Mesendoderm (in vitro differentiated cells): ENCODE measurements around the gene BOC.

Source experiments
- DNase-seq: peaks from one replicate; pipeline ENCODE4 v3.0.0; 2013
- H2AK5ac ChIP-seq: 2 replicates; pipeline ENCODE4 v1.6.1; 2013; ENCODE audit warnings: low read length, inconsistent platforms
- H2BK120ac ChIP-seq: 2 replicates; pipeline ENCODE4 v1.6.1; 2013; ENCODE audit warnings: low read depth, mild to moderate bottlenecking, low read length, moderate library complexity, mixed read lengths
- H2BK15ac ChIP-seq: replicated peaks from 2 replicates; pipeline ENCODE4 v1.6.1; 2013; ENCODE audit warnings: low read depth, mild to moderate bottlenecking, moderate library complexity
- H2BK5ac ChIP-seq: 2 replicates; pipeline ENCODE4 v1.6.1; 2013; ENCODE audit warnings: low read length, inconsistent platforms
- H3K18ac ChIP-seq: 2 replicates; pipeline ENCODE4 v1.6.1; 2013; ENCODE audit warnings: mild to moderate bottlenecking, low read length, mixed read lengths
- H3K23ac ChIP-seq: one replicate; pipeline ENCODE4 v1.6.1; 2013; ENCODE audit warnings: low read length
- H3K27ac ChIP-seq: 2 replicates; pipeline ENCODE4 v1.5.1; 2013; ENCODE audit warnings: low read depth, mild to moderate bottlenecking, inconsistent platforms, low read length, moderate library complexity
- H3K27me3 ChIP-seq: 2 replicates; pipeline ENCODE4 v1.6.1; 2013; ENCODE audit warnings: low read length, control low read depth, mild to moderate bottlenecking, inconsistent platforms; ENCODE audit not compliant: insufficient read depth, poor library complexity
- H3K36me3 ChIP-seq: 2 replicates; pipeline ENCODE4 v1.6.1; 2013; ENCODE audit warnings: low read length, inconsistent platforms; ENCODE audit not compliant: control insufficient read depth, insufficient read depth
- H3K4ac ChIP-seq: one replicate; pipeline ENCODE4 v1.6.1; 2013; ENCODE audit warnings: low read depth, mild to moderate bottlenecking, low read length, moderate library complexity
- H3K4me1 ChIP-seq: 2 replicates; pipeline ENCODE4 v1.6.1; 2013; ENCODE audit warnings: low read depth, low read length, inconsistent platforms; ENCODE audit not compliant: control insufficient read depth
- H3K4me2 ChIP-seq: 2 replicates; pipeline ENCODE4 v1.6.1; 2013; ENCODE audit warnings: low read length
- H3K4me3 ChIP-seq: 2 replicates; pipeline ENCODE4 v1.5.1; 2013; ENCODE audit warnings: mild to moderate bottlenecking, low read length
- H3K56ac ChIP-seq: one replicate; pipeline ENCODE4 v1.6.1; 2013; ENCODE audit warnings: low read length
- H3K79me1 ChIP-seq: 2 replicates; pipeline ENCODE4 v1.6.1; 2013; ENCODE audit warnings: low read length, inconsistent platforms
- H3K79me2 ChIP-seq: 2 replicates; pipeline ENCODE4 v1.6.1; 2013; ENCODE audit warnings: mild to moderate bottlenecking, low read length; ENCODE audit not compliant: control insufficient read depth, insufficient read depth
- H3K9ac ChIP-seq: 2 replicates; pipeline ENCODE4 v1.6.1; 2013; ENCODE audit warnings: low read length, inconsistent platforms
- H4K5ac ChIP-seq: one replicate; pipeline ENCODE4 v1.6.1; 2013; ENCODE audit warnings: low read length
- H4K8ac ChIP-seq: one replicate; pipeline ENCODE4 v1.6.1; 2013; ENCODE audit warnings: low read depth, mild to moderate bottlenecking, control low read depth, low read length, moderate library complexity
- WGBS: extraction: QIAGEN DNeasy Blood & Tissue Kit; methylation state at CpG from one replicate; pipeline ENCODE4 v1.1.7; 2013; ENCODE audit warnings: low lambda C conversion rate, missing lambda C conversion rate; ENCODE audit not compliant: insufficient coverage; ENCODE audit errors: extremely low coverage; 5-methylcytosine and 5-hydroxymethylcytosine counted together

BOC gene

GRCh38 chr3:113284453-113285050, 73.2 kb downstream of the BOC start:
- Histone ChIP-seq H3K23ac (no peak overlapping the region), H3K79me1 (no peaks in the 10 kb centered on the region), H3K4ac (no peak overlapping the region), H3K4me2 (no peak overlapping the region), H4K8ac (no peak overlapping the region), H3K56ac (no peak overlapping the region), H3K27me3 (no peaks in the 10 kb centered on the region), H3K36me3 (no peaks in the 10 kb centered on the region), H2AK5ac (no peak overlapping the region), H3K4me3 (no peak overlapping the region), H3K27ac (no peak overlapping the region), H3K18ac (no peak overlapping the region), H4K5ac (no peak overlapping the region), H2BK15ac (no peak overlapping the region), H2BK5ac (no peak overlapping the region), H2BK120ac (no peak overlapping the region), H3K79me2 (no peaks in the 10 kb centered on the region), H3K4me1 (no peaks in the 10 kb centered on the region), H3K9ac (no peak overlapping the region)
- no peak for DNase-seq
- WGBS: no CpG with 5 or more reads among the region's 12 CpGs

GRCh38 chr3:113285226-113285625, 73.9 kb downstream of the BOC start:
- DNase-seq: no peak
- Histone ChIP-seq H2BK120ac (no peak overlapping the region), H3K56ac (no peak overlapping the region), H4K8ac (no peak overlapping the region), H3K4me3 (no peak overlapping the region), H3K4me1 (no peaks in the 10 kb centered on the region), H3K23ac (no peak overlapping the region), H2AK5ac (no peak overlapping the region), H3K18ac (no peak overlapping the region), H3K4me2 (no peak overlapping the region), H2BK5ac (no peak overlapping the region), H4K5ac (no peak overlapping the region), H3K9ac (no peak overlapping the region), H3K27ac (no peak overlapping the region), H3K79me1 (no peaks in the 10 kb centered on the region), H2BK15ac (no peak overlapping the region), H3K27me3 (no peaks in the 10 kb centered on the region), H3K36me3 (no peaks in the 10 kb centered on the region), H3K79me2 (no peaks in the 10 kb centered on the region), H3K4ac (no peak overlapping the region)
- WGBS: no CpG with 5 or more reads among the region's 8 CpGs

DNA sequence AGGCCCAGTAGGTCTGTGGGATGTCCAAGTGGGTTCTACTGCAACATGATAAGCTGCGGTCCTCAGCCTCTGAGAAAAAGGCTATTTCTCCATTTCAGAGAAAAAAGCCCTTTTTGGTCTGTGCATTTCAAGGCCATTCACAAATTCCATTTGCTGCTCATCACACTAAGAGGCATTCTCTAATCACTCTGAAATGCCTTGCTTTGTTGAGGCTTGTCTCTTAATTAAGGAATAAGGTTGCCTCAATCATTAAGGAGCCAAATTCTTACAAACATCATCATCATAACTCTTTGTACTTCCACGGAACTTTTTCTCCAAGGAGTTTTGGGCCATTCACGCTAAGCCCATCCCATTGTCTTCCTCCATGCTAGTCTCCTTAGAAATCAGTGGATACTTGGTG, 74.4 kb downstream of the BOC start:
- no peak overlapping the region for H3K4me3 ChIP-seq
- H3K18ac ChIP-seq: no peak overlapping the region
- no peaks in the 10 kb centered on the region for H3K4me1 ChIP-seq
- no peak overlapping the region for H2BK5ac ChIP-seq
- no peaks in the 10 kb centered on the region for H3K36me3 ChIP-seq
- H2AK5ac ChIP-seq: no peak overlapping the region
- H3K4ac ChIP-seq: no peak overlapping the region
- WGBS: no CpG with 5 or more reads among the region's 3 CpGs
- H3K4me2 ChIP-seq: no peak overlapping the region
- H2BK15ac ChIP-seq: no peak overlapping the region
- no peak overlapping the region for H4K8ac ChIP-seq
- H3K23ac ChIP-seq: no peak overlapping the region
- H3K27ac ChIP-seq: no peak overlapping the region
- no peak for DNase-seq
- H3K79me1 ChIP-seq: no peaks in the 10 kb centered on the region
- no peak overlapping the region for H2BK120ac ChIP-seq
- no peaks in the 10 kb centered on the region for H3K79me2 ChIP-seq
- H3K27me3 ChIP-seq: no peaks in the 10 kb centered on the region
- H4K5ac ChIP-seq: no peak overlapping the region
- H3K9ac ChIP-seq: no peak overlapping the region
- no peak overlapping the region for H3K56ac ChIP-seq

DNA sequence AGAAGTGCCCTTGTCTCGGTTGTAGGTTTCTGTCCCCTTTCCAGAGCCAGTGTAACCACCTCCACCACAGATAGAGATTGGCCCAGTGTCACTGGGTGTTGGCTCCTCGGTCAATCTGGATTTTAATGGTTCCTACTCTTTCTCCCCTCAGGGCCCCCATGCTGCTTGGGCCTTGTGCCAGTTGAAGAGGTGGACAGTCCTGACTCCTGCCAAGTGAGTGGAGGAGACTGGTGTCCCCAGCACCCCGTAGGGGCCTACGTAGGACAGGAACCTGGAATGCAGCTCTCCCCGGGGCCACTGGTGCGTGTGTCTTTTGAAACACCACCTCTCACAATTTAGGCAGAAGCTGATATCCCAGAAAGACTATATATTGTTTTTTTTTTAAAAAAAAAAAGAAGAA, 75.2 kb downstream of the BOC start:
- Histone ChIP-seq H3K56ac (no peak overlapping the region), H3K4me1 (no peaks in the 10 kb centered on the region), H3K27me3 (no peaks in the 10 kb centered on the region), H2BK15ac (no peak overlapping the region), H3K36me3 (no peaks in the 10 kb centered on the region), H3K23ac (no peak overlapping the region), H4K8ac (no peak overlapping the region), H4K5ac (no peak overlapping the region), H3K4me2 (no peak overlapping the region), H2BK120ac (no peak overlapping the region), H3K4ac (no peak overlapping the region), H3K18ac (no peak overlapping the region), H3K79me2 (no peaks in the 10 kb centered on the region), H3K79me1 (no peaks in the 10 kb centered on the region), H3K4me3 (no peak overlapping the region), H2BK5ac (no peak overlapping the region), H3K27ac (no peak overlapping the region), H3K9ac (no peak overlapping the region), H2AK5ac (no peak overlapping the region)
- no CpG with 5 or more reads among the region's 6 CpGs for WGBS
- no peak for DNase-seq

DNA sequence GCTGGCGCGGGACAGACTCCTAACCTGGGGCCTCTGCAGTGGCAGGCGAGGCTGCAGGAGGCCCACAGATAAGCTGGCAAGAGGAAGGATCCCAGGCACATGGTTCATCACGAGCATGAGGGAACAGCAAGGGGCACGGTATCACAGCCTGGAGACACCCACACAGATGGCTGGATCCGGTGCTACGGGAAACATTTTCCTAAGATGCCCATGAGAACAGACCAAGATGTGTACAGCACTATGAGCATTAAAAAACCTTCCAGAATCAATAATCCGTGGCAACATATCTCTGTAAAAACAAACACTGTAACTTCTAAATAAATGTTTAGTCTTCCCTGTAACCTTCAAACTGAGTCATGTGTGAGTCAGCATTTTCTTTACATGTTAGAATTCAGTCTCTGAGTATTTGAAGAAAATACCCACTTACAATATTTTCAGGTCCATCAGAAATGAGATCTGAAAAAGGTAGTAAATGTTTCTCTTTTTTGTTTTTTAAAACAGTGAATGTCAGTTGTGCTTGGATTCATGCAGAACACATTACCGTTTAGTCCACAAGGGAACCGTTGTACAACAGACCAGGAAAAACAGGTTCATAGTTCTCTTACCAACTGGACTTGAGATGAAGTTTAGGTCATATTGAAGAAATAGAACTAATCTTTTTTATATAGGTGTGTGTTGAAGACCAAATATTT, 75.9 kb downstream of the BOC start:
- no peak overlapping the region for H3K56ac ChIP-seq
- no peak for DNase-seq

More for the DNA sequence above, 75.9 kb downstream of the BOC start:
- Histone ChIP-seq H2AK5ac (no peak overlapping the region), H2BK120ac (no peak overlapping the region), H4K8ac (no peak overlapping the region), H3K4me2 (no peak overlapping the region), H2BK15ac (no peak overlapping the region), H3K27ac (no peak overlapping the region), H3K4me1 (no peaks in the 10 kb centered on the region), H3K79me2 (no peaks in the 10 kb centered on the region), H3K23ac (no peak overlapping the region), H3K27me3 (no peaks in the 10 kb centered on the region), H4K5ac (no peak overlapping the region), H3K79me1 (no peaks in the 10 kb centered on the region), H3K9ac (no peak overlapping the region), H2BK5ac (no peak overlapping the region), H3K36me3 (no peaks in the 10 kb centered on the region), H3K4me3 (no peak overlapping the region), H3K18ac (no peak overlapping the region), H3K4ac (no peak overlapping the region)
- WGBS: no CpG with 5 or more reads among the region's 10 CpGs
